ENCODE data around the gene UBL3.

- no peak for TF ChIP-seq CTCF (IDR thresholded peaks at IDR 0.05; ENCODE audit: low read depth, low read length)
- TF ChIP-seq POLR2A (IDR thresholded peaks at IDR 0.05; ENCODE audit: extremely low read depth, insufficient read length) = no peak
- TF ChIP-seq MAX (IDR thresholded peaks at IDR 0.05; ENCODE audit: low read depth, low read length) = no peak
These were observed 36.7 kb upstream of the UBL3 start for GRCh38 chr13:29887030-29887557.
